Neutrophil (primary cell): Measurements from ENCODE around the gene C1orf167.

Source experiments
- H3K27ac ChIP-seq: fragments of 200-600 bp; sonication (generic); 2 replicates; pipeline ENCODE4 v1.5.1; 2016; ENCODE audit warnings: mild to moderate bottlenecking, moderate library complexity
- H3K27me3 ChIP-seq: fragments of 200-600 bp; sonication (generic); 2 replicates; pipeline ENCODE4 v1.6.0; 2016; ENCODE audit warnings: mild to moderate bottlenecking
- H3K36me3 ChIP-seq: fragments of 200-600 bp; sonication (generic); 2 replicates; pipeline ENCODE4 v1.5.1; 2017
- H3K4me1 ChIP-seq, 2 experiments: fragments of 200-600 bp in 1 of 2; sonication (generic) in 1 of 2; 1 replicate in 1 of 2; 2 replicates in 1 of 2; pipeline versions ENCODE4 v1.5.1 to v1.6.1; 2013 to 2016; ENCODE audit warnings: low read depth in 1 of 2, low read length in 1 of 2, mild to moderate bottlenecking in 1 of 2, moderate library complexity in 1 of 2; ENCODE audit not compliant: control insufficient read depth in 1 of 2, insufficient read depth in 1 of 2
- H3K4me3 ChIP-seq, 2 experiments: fragments of 200-600 bp in 1 of 2; sonication (generic) in 1 of 2; 1 replicate in 1 of 2; 2 replicates in 1 of 2; pipeline ENCODE4 v1.5.1; 2013 to 2016; ENCODE audit warnings: low read depth in 1 of 2, low read length in 1 of 2, mild to moderate bottlenecking in 1 of 2, moderate library complexity in 1 of 2
- H3K9me3 ChIP-seq: fragments of 200-600 bp; sonication (generic); 2 replicates; pipeline ENCODE4 v1.5.1; 2016
- CTCF ChIP-seq: fragments of 200-600 bp; sonication (generic); IDR thresholded peaks from 2 replicates; pipeline ENCODE4 v1.5.1; 2016; ENCODE audit warnings: antibody characterized with exemption

C1orf167 gene

GRCh38 chr1:11730429-11730891 lies 31.5 kb upstream of the C1orf167 start:
- peak; percentile 12 for TF ChIP-seq CTCF
- H3K4me1 ChIP-seq: peaks cover 98 to 99% of the 10 kb centered on the region in 2 experiments

GRCh38 chr1:11731691-11732283 lies 30.2 kb upstream of the C1orf167 start:
- Histone ChIP-seq H3K27ac (peak overlapping the region; percentile 98), H3K4me1 (peaks cover 91 to 94% of the 10 kb centered on the region in 2 experiments), H3K9me3 (no peaks in the 10 kb centered on the region), H3K36me3 (no peaks in the 10 kb centered on the region), H3K4me3 (peak overlapping the region; percentile 64 to 69), H3K27me3 (no peaks in the 10 kb centered on the region)
- no peak for TF ChIP-seq CTCF

More at GRCh38 chr1:11730429-11730891, 31.5 kb upstream of the C1orf167 start:
- Histone ChIP-seq H3K4me3 (peak overlapping the region; percentile 64 to 69), H3K36me3 (no peaks in the 10 kb centered on the region), H3K27ac (peak overlapping the region; percentile 98), H3K27me3 (no peaks in the 10 kb centered on the region), H3K9me3 (no peaks in the 10 kb centered on the region)

GRCh38 chr1:11733306-11733705 lies 28.7 kb upstream of the C1orf167 start:
- no peaks in the 10 kb centered on the region for H3K36me3 ChIP-seq
- H3K4me1 ChIP-seq: peaks cover 91 to 94% of the 10 kb centered on the region in 2 experiments
- no peak for TF ChIP-seq CTCF
- H3K9me3 ChIP-seq: no peaks in the 10 kb centered on the region
- peak overlapping the region; percentile 98 for H3K27ac ChIP-seq
- no peak overlapping the region for H3K4me3 ChIP-seq
- no peaks in the 10 kb centered on the region for H3K27me3 ChIP-seq

GRCh38 chr1:11735531-11735853 lies 26.5 kb upstream of the C1orf167 start:
- Histone ChIP-seq H3K4me3 (peak overlapping the region; percentile 97 to 98), H3K9me3 (no peaks in the 10 kb centered on the region), H3K36me3 (no peaks in the 10 kb centered on the region), H3K27me3 (no peaks in the 10 kb centered on the region), H3K4me1 (peaks cover 91 to 94% of the 10 kb centered on the region in 2 experiments), H3K27ac (peak overlapping the region; percentile 98)
- no peak for TF ChIP-seq CTCF

GRCh38 chr1:11735854-11736745 lies 25.9 kb upstream of the C1orf167 start, which contains the start of gene AGTRAP:
Gene AGTRAP (plus strand): TSS chr1:11736136. CDS start chr1:11736209, 73 bp downstream.
- TF ChIP-seq CTCF: peak; percentile 39
- Histone ChIP-seq H3K4me1 (peaks cover 91 to 94% of the 10 kb centered on the region in 2 experiments), H3K27ac (peak within 1 kb of the TSS; percentile 98), H3K27me3 (no peaks in the 10 kb centered on the region), H3K4me3 (peak within 1 kb of the TSS; percentile 97 to 98), H3K36me3 (no peaks in the 10 kb centered on the region), H3K9me3 (no peaks in the 10 kb centered on the region)
